Spleen (tissue), 11 donors: Measurements from ENCODE around the gene PPIA. TPM values are rescaled to one million over a fixed set of nuclear protein-coding genes. Genes with fewer than 3 reads are reported as not detected.

Source experiments
- DNase-seq: peaks from one replicate; pipeline ENCODE4 v3.0.0-alpha.2; 2020
- H3K27ac ChIP-seq, 8 donors: fragments of 200-600 bp; sonication (generic) in 7 of 8; 1 replicate in 4 of 8; 2 replicates in 4 of 8; pipeline versions ENCODE4 v1.5.0 to v1.8.0; 2016 to 2021; ENCODE audit warnings: inconsistent platforms in 4 of 8, mild to moderate bottlenecking in 4 of 8, moderate library complexity in 1 of 8
- H3K27me3 ChIP-seq, 7 donors: fragments of 200-600 bp; sonication (generic) in 6 of 7; replicated peaks in 1 of 7; 1 replicate in 4 of 7; 2 replicates in 3 of 7; pipeline versions ENCODE4 v1.5.0 to v1.8.0; 2016 to 2021; ENCODE audit warnings: inconsistent platforms in 3 of 7, mild to moderate bottlenecking in 1 of 7
- H3K36me3 ChIP-seq, 6 donors: fragments of 200-600 bp; sonication (generic) in 5 of 6; 1 replicate in 4 of 6; 2 replicates in 2 of 6; pipeline versions ENCODE4 v1.5.0 to v1.8.0; 2016 to 2021; ENCODE audit warnings: inconsistent platforms in 2 of 6
- H3K4me1 ChIP-seq, 6 donors: fragments of 200-600 bp; sonication (generic) in 5 of 6; 1 replicate in 3 of 6; 2 replicates in 3 of 6; pipeline versions ENCODE4 v1.5.0 to v1.8.0; 2016 to 2021; ENCODE audit warnings: inconsistent platforms in 3 of 6
- H3K4me3 ChIP-seq, 8 donors: fragments of 200-600 bp; sonication (generic) in 7 of 8; 1 replicate in 4 of 8; 2 replicates in 4 of 8; pipeline versions ENCODE4 v1.5.0 to v1.8.0; 2016 to 2021; ENCODE audit warnings: inconsistent platforms in 4 of 8, mild to moderate bottlenecking in 4 of 8, moderate library complexity in 2 of 8
- H3K9me3 ChIP-seq, 8 donors: fragments of 200-600 bp; sonication (generic) in 7 of 8; 1 replicate in 4 of 8; 2 replicates in 4 of 8; pipeline versions ENCODE4 v1.5.0 to v1.8.0; 2016 to 2021; ENCODE audit warnings: inconsistent platforms in 4 of 8
- POLR2A ChIP-seq, 3 donors: fragments of 450-650 bp; IDR thresholded peaks; one replicate each; pipeline ENCODE4 v1.5.1; 2017; ENCODE audit warnings: antibody characterized with exemption in 3 of 3, mild to moderate bottlenecking in 1 of 3
- POLR2AphosphoS5 ChIP-seq, 3 donors: sonication (generic); formaldehyde crosslinking; IDR thresholded peaks; one replicate each; pipeline ENCODE4 v1.5.1; 2017; ENCODE audit warnings: antibody characterized with exemption in 3 of 3
- WGBS, 5 donors: extraction: QIAGEN DNeasy Blood & Tissue Kit in 3 of 5; methylation state at CpG; one replicate each; pipeline versions ENCODE4 v1.1.5 to v1.1.7; 2013 to 2018; 5-methylcytosine and 5-hydroxymethylcytosine counted together
- intact Hi-C: fragments of 100-400 bp; cut with DNase I; formaldehyde crosslinking; loops from one replicate; pipeline ENCODE4 v1.15.0; 2023; ENCODE audit warnings: low total_unique reads
- polyA plus RNA-seq, 3 donors: library from polyadenylated mRNA; stranded (reverse); fragments of 200-250 nt; gene quantifications; one replicate each; pipeline ENCODE4 v1.2.1, GENCODE V29; 2013
- total RNA-seq, 7 donors: library from RNA; depleted of rRNA in 3 of 7; stranded (reverse); fragments of >200 nt in 3 of 7; fragmentation: NEBNext Ultra II Directional in 4 of 7; extraction: Animal tissue kit (Norgen Biotek cat#: 25700) in 4 of 7; gene quantifications; one replicate each; pipeline versions ENCODE4 v1.1.0 to v1.2.1, GENCODE V29; 2016 to 2021
- TF ChIP-seq, protein P1 (sequence below), 11 experiments: fragments of 200-600 bp in 7 of 11; fragments of 450-650 bp in 4 of 11; sonication (generic) in 4 of 11; IDR thresholded peaks in 8 of 11; conservative IDR thresholded peaks in 3 of 11; 1 replicate in 7 of 11; 2 replicates in 4 of 11; pipeline versions ENCODE4 v1.4.0 to v1.8.0; 2016 to 2021; ENCODE audit warnings: antibody characterized with exemption in 11 of 11, inconsistent platforms in 4 of 11, mild to moderate bottlenecking in 1 of 11
- donor health status: healthy with polysubstance abuse.
- donor health status: DM: no; HTN: no; CAD: no; lungs with moderate emphysema.
- donor health status: DM: no; HTN: no; CAD: no.
- donor health status: Bipolar disorder and iron deficiency.
- donor health status: healthy.
- donor health status: DM: no; HTN: no; CAD: no.
- donor health status: DM: yes; HTN: yes; CAD: no.

The PPIA gene
- total and polyA plus RNA-seq, 10 donors: 877 to 3,651 (median 1,259) TPM

DNA sequence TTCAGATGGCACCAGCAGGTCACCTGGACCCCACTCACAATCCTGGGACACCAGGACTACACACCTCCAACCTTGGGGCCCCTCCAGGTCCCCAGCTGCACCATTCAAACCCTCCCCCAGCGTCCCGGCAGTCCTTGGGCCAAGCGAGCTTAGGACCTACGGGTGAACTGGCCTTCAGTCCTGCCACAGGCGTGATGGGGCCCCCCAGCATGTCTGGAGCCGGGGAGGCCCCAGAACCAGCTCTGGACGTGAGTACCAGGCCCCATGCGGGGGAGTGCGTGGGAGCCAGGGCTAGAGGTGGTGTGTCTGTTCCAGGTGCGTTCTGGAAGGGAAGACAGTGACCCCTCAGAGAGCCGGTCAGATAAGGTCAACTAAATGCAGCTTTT is 30.1 kb upstream of the PPIA start:
- TF ChIP-seq POLR2A (IDR thresholded peaks at IDR 0.05) (no peak), POLR2AphosphoS5 (IDR thresholded peaks at IDR 0.05) (peak in 1 of 3 donors; percentile 12)
- TF ChIP-seq, protein P1, sequence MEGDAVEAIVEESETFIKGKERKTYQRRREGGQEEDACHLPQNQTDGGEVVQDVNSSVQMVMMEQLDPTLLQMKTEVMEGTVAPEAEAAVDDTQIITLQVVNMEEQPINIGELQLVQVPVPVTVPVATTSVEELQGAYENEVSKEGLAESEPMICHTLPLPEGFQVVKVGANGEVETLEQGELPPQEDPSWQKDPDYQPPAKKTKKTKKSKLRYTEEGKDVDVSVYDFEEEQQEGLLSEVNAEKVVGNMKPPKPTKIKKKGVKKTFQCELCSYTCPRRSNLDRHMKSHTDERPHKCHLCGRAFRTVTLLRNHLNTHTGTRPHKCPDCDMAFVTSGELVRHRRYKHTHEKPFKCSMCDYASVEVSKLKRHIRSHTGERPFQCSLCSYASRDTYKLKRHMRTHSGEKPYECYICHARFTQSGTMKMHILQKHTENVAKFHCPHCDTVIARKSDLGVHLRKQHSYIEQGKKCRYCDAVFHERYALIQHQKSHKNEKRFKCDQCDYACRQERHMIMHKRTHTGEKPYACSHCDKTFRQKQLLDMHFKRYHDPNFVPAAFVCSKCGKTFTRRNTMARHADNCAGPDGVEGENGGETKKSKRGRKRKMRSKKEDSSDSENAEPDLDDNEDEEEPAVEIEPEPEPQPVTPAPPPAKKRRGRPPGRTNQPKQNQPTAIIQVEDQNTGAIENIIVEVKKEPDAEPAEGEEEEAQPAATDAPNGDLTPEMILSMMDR (IDR thresholded peaks at IDR 0.05 in 8 of 11, conservative IDR thresholded peaks at IDR 0.05 in 3 of 11): no peak

DNA sequence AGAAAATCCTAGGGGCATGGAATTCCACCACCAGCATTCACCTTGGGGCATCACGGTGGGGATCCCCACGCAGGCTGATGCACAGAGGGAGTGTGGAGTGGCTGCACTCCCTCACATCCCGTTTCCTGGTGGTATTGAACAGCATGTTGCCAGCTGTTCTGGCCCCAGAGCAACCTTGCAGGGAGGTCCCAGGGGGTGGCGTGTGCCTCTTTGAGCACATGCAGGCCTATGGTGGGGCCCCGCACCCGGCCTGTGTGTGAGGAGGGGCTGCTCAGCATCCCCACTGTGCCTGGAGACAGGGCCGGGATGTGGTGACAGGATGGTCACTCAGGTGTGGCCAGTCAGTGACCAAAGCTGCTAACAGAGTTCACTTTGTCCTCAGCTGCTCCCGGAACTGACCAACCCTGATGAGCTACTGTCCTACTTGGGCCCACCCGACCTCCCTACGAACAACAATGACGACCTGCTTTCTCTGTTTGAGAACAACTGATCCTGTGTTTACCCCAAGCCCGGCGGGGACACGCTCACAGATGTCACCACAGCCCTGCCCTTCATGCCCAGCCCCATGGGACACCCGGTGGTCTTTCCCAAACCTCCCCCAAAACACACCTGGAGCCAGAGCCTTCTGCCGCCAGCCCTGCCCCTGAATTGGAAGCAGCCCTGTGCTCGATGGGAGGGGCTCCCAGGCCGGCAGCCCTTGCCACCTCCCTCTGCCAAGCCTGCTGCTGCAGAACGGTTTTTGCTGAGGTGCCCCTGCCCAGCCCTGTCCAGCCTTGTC is 29.2 kb upstream of the PPIA start:
- Histone ChIP-seq H3K27ac (peak overlapping the region in 7 of 8 donors; percentile 35 to 79 (median 61)), H3K4me3 (no peak overlapping the region), H3K4me1 (peaks cover 30 to 46% (median 39%) of the 10 kb centered on the region in 6 donors), H3K36me3 (peaks cover 0 to 62% (median 58%) of the 10 kb centered on the region in 6 donors), H3K27me3 (no peaks in the 10 kb centered on the region), H3K9me3 (no peaks in the 10 kb centered on the region)
- WGBS, 5 donors: 83 to 88% (median 86%) methylated on average over 15 to 19 of the region's 19 CpGs
- intact Hi-C loops: no loop called here
- TF ChIP-seq POLR2A (IDR thresholded peaks at IDR 0.05) (no peak), POLR2AphosphoS5 (IDR thresholded peaks at IDR 0.05) (peak in 2 of 3 donors; percentile 6 to 9)
- peak; percentile 74 for DNase-seq

More for the DNA sequence above, 30.1 kb upstream of the PPIA start:
- 93 to 98% (median 94%) methylated on average over 10 to 11 of the region's 11 CpGs for WGBS, 5 donors
- no peak overlapping the region for H3K4me3 ChIP-seq
- H3K9me3 ChIP-seq: no peaks in the 10 kb centered on the region
- no peaks in the 10 kb centered on the region for H3K27me3 ChIP-seq
- H3K4me1 ChIP-seq: peaks cover 30 to 49% (median 39%) of the 10 kb centered on the region in 6 donors
- peak; percentile 71 for DNase-seq
- H3K36me3 ChIP-seq: peaks cover 0 to 71% (median 67%) of the 10 kb centered on the region in 6 donors
- intact Hi-C loops: no loop called here
- no peak overlapping the region for H3K27ac ChIP-seq

DNA sequence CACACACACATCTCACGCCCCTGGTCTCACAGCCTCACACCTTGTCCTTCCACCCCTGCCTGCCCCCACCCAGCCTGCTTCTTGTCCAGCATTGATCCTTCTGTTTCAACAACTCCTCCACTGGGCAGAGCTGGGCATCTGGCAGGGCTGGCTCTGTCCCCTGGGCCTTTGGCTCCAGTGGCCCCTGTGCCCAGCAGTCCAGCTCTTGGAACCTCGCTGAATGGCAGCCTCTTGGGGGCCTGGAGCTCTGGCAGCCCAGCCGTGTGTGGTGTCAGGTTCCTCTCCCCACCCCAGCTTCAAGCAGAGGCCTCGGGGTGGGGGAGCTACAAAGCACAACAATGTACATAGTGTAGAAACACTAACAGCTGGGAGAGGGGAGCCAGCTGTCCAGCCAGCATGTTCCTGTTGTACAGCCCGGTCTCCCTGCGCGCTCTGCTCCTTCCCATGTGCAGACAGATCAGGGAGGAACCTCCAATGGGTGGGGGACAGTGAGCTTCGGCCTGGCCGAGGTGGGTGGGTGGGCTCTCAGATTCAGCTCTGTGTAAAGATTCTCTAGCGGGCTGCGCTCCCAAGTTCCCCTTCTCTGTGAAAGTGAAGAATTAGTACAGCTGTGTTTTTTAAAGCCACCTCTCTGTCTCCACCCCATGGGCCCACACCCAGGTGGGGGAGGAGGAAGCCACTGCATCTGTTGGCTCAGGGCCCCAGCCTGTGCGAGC is 28.4 kb upstream of the PPIA start:
- H3K4me1 ChIP-seq: peaks cover 30 to 46% (median 39%) of the 10 kb centered on the region in 6 donors
- intact Hi-C loops: no loop called here
- H3K4me3 ChIP-seq: no peak overlapping the region
- H3K9me3 ChIP-seq: no peaks in the 10 kb centered on the region
- H3K27ac ChIP-seq: peak overlapping the region in 7 of 8 donors; percentile 35 to 79 (median 61)
- TF ChIP-seq POLR2AphosphoS5 (IDR thresholded peaks at IDR 0.05): peak; percentile 25 to 46 (median 41)
- TF ChIP-seq POLR2A (IDR thresholded peaks at IDR 0.05): no peak
- H3K27me3 ChIP-seq: no peaks in the 10 kb centered on the region
- WGBS, 5 donors: 46 to 62% (median 54%) methylated on average over 10 to 12 of the region's 12 CpGs
- peaks cover 0 to 54% (median 50%) of the 10 kb centered on the region in 6 donors for H3K36me3 ChIP-seq
- DNase-seq: peak; percentile 87

DNA sequence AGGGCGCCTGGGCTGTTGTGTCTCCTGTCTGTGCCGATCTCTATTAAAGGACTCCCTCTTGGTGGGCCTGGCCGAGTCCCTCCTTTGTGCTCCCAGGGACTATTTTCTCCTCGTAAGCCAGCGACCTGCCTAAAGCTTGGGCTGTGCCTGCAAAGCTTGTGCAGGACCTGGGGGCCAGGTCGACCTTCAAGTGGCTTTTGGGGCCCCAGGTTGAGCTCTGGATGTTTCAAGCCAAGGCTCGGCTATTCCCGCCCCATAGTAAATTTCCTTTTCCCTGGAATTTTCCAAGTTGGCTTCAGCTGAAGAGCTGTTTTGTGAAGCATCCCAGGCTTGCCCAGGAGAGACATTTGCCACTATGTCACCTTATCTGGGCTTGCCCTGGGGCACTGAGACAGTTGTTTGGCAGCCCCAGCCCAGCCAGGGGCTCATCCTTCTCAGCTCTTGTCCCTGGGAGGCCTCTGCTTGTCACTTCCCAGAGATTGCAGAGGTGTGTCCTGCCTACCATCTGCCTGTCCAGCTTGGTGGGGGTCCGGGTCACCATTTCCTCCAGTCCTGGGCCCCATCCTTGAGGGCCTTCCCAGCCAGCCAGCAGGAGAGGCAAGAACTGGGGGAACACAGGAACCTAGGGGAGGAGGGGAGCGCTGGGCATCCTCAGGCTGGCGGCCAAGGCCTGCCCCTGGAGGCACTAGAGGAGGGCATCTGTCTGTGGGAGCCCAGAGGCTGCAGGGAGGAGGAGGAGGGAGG is 27.7 kb upstream of the PPIA start:
- no peaks in the 10 kb centered on the region for H3K27me3 ChIP-seq
- peaks cover 0 to 47% (median 43%) of the 10 kb centered on the region in 6 donors for H3K36me3 ChIP-seq
- no peaks in the 10 kb centered on the region for H3K9me3 ChIP-seq
- 68 to 79% (median 70%) methylated on average over 11 of the region's 11 CpGs for WGBS, 5 donors
- TF ChIP-seq POLR2A (IDR thresholded peaks at IDR 0.05): no peak
- TF ChIP-seq POLR2AphosphoS5 (IDR thresholded peaks at IDR 0.05): peak in 2 of 3 donors; percentile 38 to 62
- TF ChIP-seq, protein P1 (IDR thresholded peaks at IDR 0.05 in 8 of 11, conservative IDR thresholded peaks at IDR 0.05 in 3 of 11): no peak
- H3K4me1 ChIP-seq: peaks cover 30 to 46% (median 39%) of the 10 kb centered on the region in 6 donors
- H3K27ac ChIP-seq: peak overlapping the region in 7 of 8 donors; percentile 35 to 79 (median 61)
- no peak for DNase-seq
- H3K4me3 ChIP-seq: no peak overlapping the region
- intact Hi-C loops: no loop called here
